Glomerular visceral epithelial cell (primary cell): ENCODE data around the gene CLEC2D.
"Not testable (repeated sequence)": the region's sequence is repeated elsewhere in the genome, so short reads cannot be mapped to it uniquely, and the experiment has no call there.

Experiments used
- DNase-seq: peaks from one replicate; pipeline ENCODE4 v3.0.0-alpha.2; 2016; ENCODE audit errors: extremely low spot score

The CLEC2D gene

GRCh38 chr12:9699898-9700605 lies 30.5 kb downstream of the CLEC2D start:
- no peak for DNase-seq

- no peak for DNase-seq
These were observed 31.1 kb downstream of the CLEC2D start for GRCh38 chr12:9700606-9700956.

- DNase-seq, result no peak
These were observed 32.1 kb downstream of the CLEC2D start for GRCh38 chr12:9701380-9702154.

DNA sequence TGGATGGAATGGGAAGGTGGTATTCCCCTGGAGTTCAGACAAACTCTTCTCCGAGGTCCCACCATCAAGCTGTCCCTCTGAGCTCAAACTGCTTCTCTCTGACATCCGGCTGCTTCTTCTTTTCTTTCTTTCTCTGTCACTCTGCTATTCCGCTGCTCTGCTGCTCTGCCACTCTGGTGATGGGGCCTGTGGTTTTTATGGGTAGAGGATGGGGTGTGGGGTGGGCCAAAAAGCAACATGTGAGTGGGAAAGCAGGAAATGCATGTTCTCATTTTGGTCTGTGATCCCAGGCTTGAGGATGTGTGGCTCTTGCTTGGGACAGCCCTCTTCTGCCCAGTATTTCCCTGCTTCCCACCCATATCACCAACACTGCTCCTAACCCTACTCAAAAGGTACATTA lies 32.7 kb downstream of the CLEC2D start:
- DNase-seq, result no peak

DNA sequence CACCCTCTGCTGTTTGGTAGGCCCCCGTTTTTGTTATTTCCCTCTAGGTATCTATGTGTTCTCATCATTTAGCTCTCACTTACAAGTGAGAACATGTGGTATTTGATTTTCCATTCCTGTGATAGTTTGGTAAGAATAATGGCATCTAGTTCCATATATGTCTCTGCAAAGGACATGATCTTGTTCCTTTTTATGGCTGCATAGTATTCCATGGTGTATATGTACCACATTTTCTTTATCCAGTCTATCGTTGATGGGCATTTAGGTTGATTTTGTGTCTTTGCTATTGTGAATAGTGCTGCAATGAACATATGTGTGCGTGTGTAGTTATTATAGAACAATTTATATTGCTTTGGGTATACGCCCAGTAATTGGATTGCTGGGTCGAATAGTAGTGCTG lies 35.0 kb downstream of the CLEC2D start:
- DNase-seq, result not testable (repeated sequence)

GRCh38 chr12:9706086-9706685 lies 36.7 kb downstream of the CLEC2D start:
- no peak for DNase-seq

DNA sequence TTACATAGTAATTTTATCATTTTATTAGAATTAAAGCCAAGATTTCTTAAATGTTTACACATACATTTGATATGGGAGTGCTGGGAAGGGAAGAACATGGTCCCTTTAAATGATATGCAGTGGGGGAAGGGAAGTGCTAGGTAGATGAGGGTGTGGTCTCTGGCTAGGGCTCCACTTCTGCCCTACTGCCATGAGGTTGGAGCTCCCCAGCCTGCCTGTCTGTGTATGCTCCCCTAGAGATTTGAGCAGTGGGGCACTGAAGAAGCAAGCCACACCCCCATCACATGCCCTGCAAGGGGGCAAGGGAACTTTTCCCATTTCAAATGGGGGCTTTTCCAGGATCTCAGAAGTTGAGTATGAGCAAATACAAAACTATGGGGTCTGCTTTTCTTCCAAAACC lies 37.8 kb downstream of the CLEC2D start:
- no peak for DNase-seq

DNA sequence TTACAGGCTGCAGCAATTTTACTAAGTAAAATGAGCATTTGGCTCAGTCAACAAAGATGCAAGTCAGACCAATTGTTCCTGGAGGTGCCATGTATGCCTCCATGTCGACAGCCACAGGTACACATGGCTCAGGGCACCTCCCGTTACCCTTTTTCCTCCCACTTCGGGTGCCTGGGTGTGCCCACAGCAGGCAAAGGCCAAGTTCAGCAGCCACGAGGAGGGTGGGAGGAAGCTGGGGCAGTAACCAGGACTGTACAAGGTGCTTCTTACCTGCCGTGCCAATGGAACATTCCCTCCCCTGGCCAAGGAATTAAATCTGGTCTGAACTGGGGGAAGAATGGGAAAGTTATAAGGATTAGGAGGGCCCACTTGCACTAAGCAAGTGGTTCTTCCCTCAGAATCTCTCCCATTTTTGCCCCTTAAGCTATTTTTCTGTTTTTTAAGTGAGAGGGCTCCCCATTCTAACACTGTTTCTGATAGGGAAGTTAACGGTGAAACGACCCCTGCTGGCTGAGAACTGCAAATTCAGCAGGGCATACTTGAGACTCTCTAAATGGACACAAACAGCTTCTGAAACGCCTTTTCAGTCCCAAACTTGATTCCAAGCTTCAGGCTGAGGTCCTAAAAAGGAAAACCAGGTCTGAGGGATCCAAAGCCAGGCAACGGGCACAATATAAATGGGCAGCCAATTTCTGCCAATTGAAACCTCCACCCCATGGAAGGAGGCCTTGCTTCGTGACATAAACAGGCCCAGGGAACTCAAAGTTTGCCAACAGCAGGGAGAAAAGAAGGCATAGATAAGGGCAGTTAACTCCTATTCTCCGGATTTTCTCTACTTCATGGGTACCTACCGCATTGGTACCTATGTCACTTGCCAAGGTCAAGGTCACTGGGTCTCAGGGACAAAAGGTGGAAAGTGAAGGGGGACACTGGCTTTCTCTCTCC lies 38.6 kb downstream of the CLEC2D start:
- DNase-seq, result peak; percentile 52

DNA sequence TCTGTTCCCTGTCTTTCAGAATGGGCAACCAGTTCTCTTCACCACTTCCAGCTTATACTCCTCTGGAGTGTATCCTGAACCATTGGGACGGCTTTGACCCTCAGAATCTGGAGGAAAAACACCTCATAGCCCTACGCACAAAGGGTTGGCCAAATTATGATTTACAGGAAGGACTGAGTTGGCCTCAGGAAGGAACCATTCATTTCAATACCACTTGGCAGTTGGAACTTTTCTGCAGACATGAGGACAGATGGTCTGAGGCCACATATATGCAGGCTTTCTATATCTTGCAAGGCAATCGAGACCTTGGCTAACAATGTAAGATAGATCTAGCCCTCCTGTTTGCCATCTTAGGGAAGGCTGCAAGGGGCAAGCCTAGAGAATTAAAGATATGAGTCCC lies 39.3 kb downstream of the CLEC2D start:
- no peak for DNase-seq

- DNase-seq, result no peak
These were observed 41.3 kb downstream of the CLEC2D start for GRCh38 chr12:9710584-9711375.

DNA sequence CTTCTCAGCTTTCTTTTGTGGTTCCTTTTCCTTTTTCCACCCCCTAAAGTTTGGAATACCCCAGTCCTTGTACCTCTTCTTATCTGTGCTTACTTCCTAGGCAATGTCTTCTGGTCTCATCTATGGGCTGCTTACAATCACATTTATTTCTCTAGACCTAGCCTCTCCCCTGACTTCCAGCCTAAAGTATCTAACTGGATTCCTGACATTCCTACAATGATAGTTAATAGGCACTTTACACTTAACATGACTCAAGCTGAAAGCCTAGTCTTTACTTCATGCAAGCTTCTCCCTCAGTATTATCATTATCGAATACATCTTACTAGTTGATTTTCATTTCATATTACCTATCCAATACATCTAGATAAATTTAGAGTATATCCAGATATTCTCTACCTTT lies 42.2 kb downstream of the CLEC2D start:
- peak; percentile 24 for DNase-seq

DNA sequence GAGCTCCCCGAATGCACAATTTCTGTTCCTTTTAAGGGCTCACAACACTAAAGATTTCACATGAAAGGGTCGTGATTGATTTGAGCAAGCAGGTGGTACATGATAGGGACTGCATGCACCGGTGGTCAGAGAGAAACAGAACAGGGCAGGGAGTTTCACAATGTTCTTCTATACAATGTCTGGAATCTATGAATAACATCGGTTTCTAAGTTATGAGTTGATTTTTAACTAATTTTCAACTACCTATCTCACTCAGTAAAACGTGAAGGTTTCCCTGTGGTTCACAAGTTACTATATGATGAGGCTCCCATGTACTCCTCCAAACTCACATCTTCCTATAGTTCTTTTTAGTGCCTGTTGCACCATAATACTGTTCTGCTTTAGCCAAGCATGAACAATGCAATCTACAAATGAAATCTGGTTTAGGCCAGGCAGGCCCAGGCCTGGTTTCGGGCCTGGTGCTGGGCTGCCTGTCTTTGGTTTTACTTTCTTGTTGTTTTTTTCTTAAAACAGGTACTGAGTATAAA lies 43.6 kb downstream of the CLEC2D start:
- not testable (repeated sequence) for DNase-seq

GRCh38 chr12:9717070-9717925 lies 47.8 kb downstream of the CLEC2D start:
- DNase-seq, result no peak

GRCh38 chr12:9718968-9719367 lies 49.5 kb downstream of the CLEC2D start:
- DNase-seq, result no peak

GRCh38 chr12:9719790-9720189 lies 50.3 kb downstream of the CLEC2D start:
- no peak for DNase-seq

- no peak for DNase-seq
These were observed 52.0 kb downstream of the CLEC2D start for GRCh38 chr12:9721394-9722092.

DNA sequence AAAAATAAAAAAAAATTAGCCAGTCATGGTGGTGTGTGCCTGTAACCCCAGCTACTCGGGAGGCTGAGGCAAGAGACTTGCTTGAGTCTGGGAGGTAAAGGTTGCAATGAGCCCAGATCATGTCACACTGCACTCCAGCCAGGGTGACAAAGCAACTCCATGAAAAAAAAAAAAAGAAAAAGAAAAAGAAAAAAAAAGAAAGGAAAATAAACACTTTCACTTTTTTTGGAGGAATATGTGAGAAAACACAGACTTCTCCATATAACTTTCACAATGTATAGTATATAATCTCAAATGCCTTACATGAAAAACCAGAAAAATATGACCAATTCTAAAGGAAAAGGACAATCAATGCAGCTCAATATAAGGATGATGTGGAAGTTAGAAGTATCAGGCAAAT lies 54.5 kb downstream of the CLEC2D start:
- no peak for DNase-seq

DNA sequence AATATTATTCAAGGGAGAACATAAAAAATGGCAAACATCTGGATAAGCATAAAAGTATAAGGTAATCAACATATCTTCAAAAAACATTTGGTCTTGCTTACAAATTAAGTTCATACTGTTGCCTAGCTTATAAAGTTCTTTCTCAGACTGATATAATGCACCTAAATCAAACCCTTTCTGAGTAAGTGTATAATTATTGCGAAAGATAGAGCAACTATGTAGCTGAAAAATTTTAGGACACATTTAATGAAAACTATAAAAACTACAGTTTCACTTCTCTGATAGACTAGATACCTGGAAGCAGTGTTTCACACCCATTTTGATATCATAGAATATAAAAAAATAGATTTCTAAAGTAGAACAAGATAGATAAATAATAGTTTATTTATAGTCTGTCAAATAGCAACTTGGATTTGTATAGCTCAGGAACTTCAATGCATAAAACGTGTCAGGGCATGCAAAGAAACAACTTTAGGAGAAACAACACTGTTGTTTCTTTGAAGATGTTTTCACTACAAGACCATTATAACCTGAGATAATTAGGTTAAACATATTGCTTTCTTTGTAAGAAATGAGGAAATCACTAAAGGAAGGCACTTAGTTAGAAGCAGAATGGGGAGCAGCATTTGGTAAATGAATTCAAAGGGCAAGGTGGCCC lies 55.8 kb downstream of the CLEC2D start:
- no peak for DNase-seq

GRCh38 chr12:9727813-9728212 lies 58.3 kb downstream of the CLEC2D start:
- DNase-seq, result no peak
